ENCODE data around the gene RBM45.
"Not testable (repeated sequence)": the region's sequence is repeated elsewhere in the genome, so short reads cannot be mapped to it uniquely, and the experiment has no call there.

RBM45 gene

GRCh38 chr2:178108176-178108575, 4.1 kb upstream of the RBM45 start:
- DNase-seq (ENCODE audit: low read depth) = no peak

GRCh38 chr2:178109813-178110212, 2.4 kb upstream of the RBM45 start:
- DNase-seq (ENCODE audit: low read depth) = no peak

GRCh38 chr2:178110681-178111080, 1.6 kb upstream of the RBM45 start:
- DNase-seq (ENCODE audit: low read depth) = no peak

GRCh38 chr2:178111743-178112142, 494 bp upstream of the RBM45 start:
- no peak for DNase-seq (ENCODE audit: low read depth)

- DNase-seq (ENCODE audit: low read depth) = no peak
Observed at GRCh38 chr2:178114462-178114861, 2.2 kb downstream of the RBM45 start.

GRCh38 chr2:178115271-178115670, 3.0 kb downstream of the RBM45 start:
- DNase-seq (ENCODE audit: low read depth) = no peak

GRCh38 chr2:178117725-178118124, 5.5 kb downstream of the RBM45 start:
- no peak for DNase-seq (ENCODE audit: low read depth)

GRCh38 chr2:178119179-178119922, 7.1 kb downstream of the RBM45 start:
- DNase-seq (ENCODE audit: low read depth) = no peak

GRCh38 chr2:178123163-178123562, 10.9 kb downstream of the RBM45 start:
- DNase-seq (ENCODE audit: low read depth) = no peak

GRCh38 chr2:178125125-178125524, 12.9 kb downstream of the RBM45 start:
- no peak for DNase-seq (ENCODE audit: low read depth)

- DNase-seq (ENCODE audit: low read depth) = no peak
Observed at GRCh38 chr2:178125862-178126261, 13.6 kb downstream of the RBM45 start.

GRCh38 chr2:178128836-178129630, 16.8 kb downstream of the RBM45 start:
- no peak for DNase-seq (ENCODE audit: low read depth)

- DNase-seq (ENCODE audit: low read depth) = no peak
Observed at GRCh38 chr2:178136321-178137025, 24.2 kb downstream of the RBM45 start.

- DNase-seq (ENCODE audit: low read depth) = no peak
Observed at GRCh38 chr2:178142274-178143065, 30.2 kb downstream of the RBM45 start.

GRCh38 chr2:178143481-178143880, 31.2 kb downstream of the RBM45 start:
- DNase-seq (ENCODE audit: low read depth) = no peak

GRCh38 chr2:178152033-178152432, 39.8 kb downstream of the RBM45 start:
- no peak for DNase-seq (ENCODE audit: low read depth)

- DNase-seq (ENCODE audit: low read depth) = no peak
Observed at GRCh38 chr2:178152542-178152941, 40.3 kb downstream of the RBM45 start.

GRCh38 chr2:178152977-178153376, 40.7 kb downstream of the RBM45 start:
- no peak for DNase-seq (ENCODE audit: low read depth)

- DNase-seq (ENCODE audit: low read depth) = not testable (repeated sequence)
Observed at GRCh38 chr2:178153878-178154277, 41.6 kb downstream of the RBM45 start.

GRCh38 chr2:178155524-178155923, 43.3 kb downstream of the RBM45 start:
- DNase-seq (ENCODE audit: low read depth) = no peak

- no peak for DNase-seq (ENCODE audit: low read depth)
Observed at GRCh38 chr2:178157574-178157973, 45.3 kb downstream of the RBM45 start.

- no peak for DNase-seq (ENCODE audit: low read depth)
Observed at GRCh38 chr2:178159966-178160365, 47.7 kb downstream of the RBM45 start.

Data from stimulated activated CD4-positive, alpha-beta T cell treated with anti-CD3 and anti-CD28 coated beads, Interleukin-2, amount 100 ng/mL, for 4 hours (primary cell).